Left lung (tissue), 10 donors: ENCODE measurements around the gene ADAMTS15. TPM values are rescaled to one million over a fixed set of nuclear protein-coding genes. Genes with fewer than 3 reads are reported as not detected.

Source experiments
- ATAC-seq: fragments of 200-7000 bp; cut with Tn5 transposase; one replicate; pipeline ENCODE4 v1.9.1; 2020; ENCODE audit warnings: moderate library complexity
- DNase-seq, 4 donors: peaks; one replicate each; pipeline ENCODE4 v3.0.0-alpha.2; 2013 to 2020
- H3K27ac ChIP-seq, 2 donors: fragments of 200-600 bp; sonication (generic) in 1 of 2; one replicate each; pipeline versions ENCODE4 v1.5.0 to v1.8.0; 2020 to 2021
- H3K27me3 ChIP-seq, 2 donors: fragments of 200-600 bp; sonication (generic) in 1 of 2; one replicate each; pipeline versions ENCODE4 v1.5.0 to v1.8.0; 2020 to 2021
- H3K36me3 ChIP-seq, 2 donors: fragments of 200-600 bp; sonication (generic) in 1 of 2; one replicate each; pipeline versions ENCODE4 v1.5.0 to v1.8.0; 2020 to 2021
- H3K4me1 ChIP-seq, 2 donors: fragments of 200-600 bp; one replicate each; pipeline ENCODE4 v1.8.0; 2021
- H3K4me3 ChIP-seq, 2 donors: fragments of 200-600 bp; sonication (generic) in 1 of 2; one replicate each; pipeline versions ENCODE4 v1.5.0 to v1.8.0; 2020 to 2021; ENCODE audit warnings: mild to moderate bottlenecking in 1 of 2
- H3K9me3 ChIP-seq, 2 donors: fragments of 200-600 bp; sonication (generic) in 1 of 2; one replicate each; pipeline versions ENCODE4 v1.5.0 to v1.8.0; 2020 to 2021
- CTCF ChIP-seq, 2 donors: fragments of 200-600 bp; sonication (generic) in 1 of 2; IDR thresholded peaks; one replicate each; pipeline versions ENCODE4 v1.5.0 to v1.8.0; 2021; ENCODE audit warnings: antibody characterized with exemption in 2 of 2
- intact Hi-C, 2 donors: fragments of 100-400 bp; cut with DNase I; formaldehyde crosslinking; loops; one replicate each; pipeline versions ENCODE4 v1.11.2 to v1.14.2; 2022
- polyA plus RNA-seq, 6 donors: library from polyadenylated mRNA; unstranded; fragments of 120-200 nt; gene quantifications; one replicate each; pipeline ENCODE4 v1.2.1, GENCODE V29; 2013; ENCODE audit not compliant: insufficient read length in 6 of 6
- total RNA-seq, 2 donors: library from RNA; stranded (reverse); fragmentation: NEBNext Ultra II Directional; extraction: Animal tissue kit (Norgen Biotek cat#: 25700); gene quantifications; one replicate each; pipeline ENCODE4 v1.2.1, GENCODE V29; 2021
- donor health status: DM: no; HTN: yes; CAD: no.
- donor health status: DM: no; HTN: no; CAD: no.

Gene ADAMTS15
- total and polyA plus RNA-seq, 8 donors = 11.8 to 49.6 (median 40.0) TPM

- no peak for DNase-seq
- intact Hi-C loops = no loop called here
- H3K4me1 ChIP-seq = peaks cover 2 to 6% of the 10 kb centered on the region in 2 donors
- TF ChIP-seq CTCF (IDR thresholded peaks at IDR 0.05) = no peak
- peaks cover 0 to 9% of the 10 kb centered on the region in 2 donors for H3K36me3 ChIP-seq
- no peak for ATAC-seq
- peak overlapping the region in 1 of 2 donors; percentile 62 for H3K27ac ChIP-seq
- H3K27me3 ChIP-seq = peaks cover 0 to 7% of the 10 kb centered on the region in 2 donors
- no peaks in the 10 kb centered on the region for H3K9me3 ChIP-seq
- no peak overlapping the region for H3K4me3 ChIP-seq
Observed at GRCh38 chr11:130477586-130478203, 29.2 kb downstream of the ADAMTS15 start.

GRCh38 chr11:130478204-130478701 is 29.8 kb downstream of the ADAMTS15 start:
- Histone ChIP-seq H3K4me3 (no peak overlapping the region), H3K4me1 (peaks cover 2 to 6% of the 10 kb centered on the region in 2 donors), H3K27ac (peak overlapping the region; percentile 24 to 62), H3K36me3 (peaks cover 0 to 4% of the 10 kb centered on the region in 2 donors), H3K9me3 (no peaks in the 10 kb centered on the region), H3K27me3 (peaks cover 0 to 7% of the 10 kb centered on the region in 2 donors)
- DNase-seq (peak in 2 of 4 donors; percentile 43 to 56), ATAC-seq (peak; percentile 63)
- intact Hi-C loops = no loop called here
- TF ChIP-seq CTCF (IDR thresholded peaks at IDR 0.05) = no peak

GRCh38 chr11:130478881-130479280 is 30.4 kb downstream of the ADAMTS15 start:
- Histone ChIP-seq H3K27ac (peak overlapping the region; percentile 24 to 62), H3K27me3 (peaks cover 0 to 7% of the 10 kb centered on the region in 2 donors), H3K9me3 (no peaks in the 10 kb centered on the region), H3K4me1 (peaks cover 2 to 6% of the 10 kb centered on the region in 2 donors), H3K36me3 (no peaks in the 10 kb centered on the region), H3K4me3 (no peak overlapping the region)
- no peak for ATAC-seq
- intact Hi-C loops = no loop called here
- TF ChIP-seq CTCF (IDR thresholded peaks at IDR 0.05) = no peak
- DNase-seq = no peak

GRCh38 chr11:130480186-130480585 is 31.7 kb downstream of the ADAMTS15 start:
- Histone ChIP-seq H3K27me3 (peaks cover 0 to 7% of the 10 kb centered on the region in 2 donors), H3K4me1 (peaks cover 2 to 6% of the 10 kb centered on the region in 2 donors), H3K4me3 (no peak overlapping the region), H3K9me3 (no peaks in the 10 kb centered on the region), H3K27ac (no peak overlapping the region), H3K36me3 (no peaks in the 10 kb centered on the region)
- no peak for TF ChIP-seq CTCF (IDR thresholded peaks at IDR 0.05)
- intact Hi-C loops = no loop called here
- DNase-seq (no peak), ATAC-seq (no peak)

GRCh38 chr11:130480711-130481140 is 32.3 kb downstream of the ADAMTS15 start:
- intact Hi-C loops = no loop called here
- no peak overlapping the region for H3K4me3 ChIP-seq
- TF ChIP-seq CTCF (IDR thresholded peaks at IDR 0.05) = no peak
- H3K4me1 ChIP-seq = peaks cover 2 to 6% of the 10 kb centered on the region in 2 donors
- no peak overlapping the region for H3K27ac ChIP-seq
- H3K27me3 ChIP-seq = peaks cover 0 to 7% of the 10 kb centered on the region in 2 donors
- DNase-seq = no peak
- ATAC-seq = no peak
- H3K9me3 ChIP-seq = no peaks in the 10 kb centered on the region
- no peaks in the 10 kb centered on the region for H3K36me3 ChIP-seq
